Measurements from ENCODE around the gene PDE6B.

The PDE6B gene

GRCh38 chr4:683982-684622, 58.7 kb downstream of the PDE6B start:
- TF ChIP-seq, protein P1, sequence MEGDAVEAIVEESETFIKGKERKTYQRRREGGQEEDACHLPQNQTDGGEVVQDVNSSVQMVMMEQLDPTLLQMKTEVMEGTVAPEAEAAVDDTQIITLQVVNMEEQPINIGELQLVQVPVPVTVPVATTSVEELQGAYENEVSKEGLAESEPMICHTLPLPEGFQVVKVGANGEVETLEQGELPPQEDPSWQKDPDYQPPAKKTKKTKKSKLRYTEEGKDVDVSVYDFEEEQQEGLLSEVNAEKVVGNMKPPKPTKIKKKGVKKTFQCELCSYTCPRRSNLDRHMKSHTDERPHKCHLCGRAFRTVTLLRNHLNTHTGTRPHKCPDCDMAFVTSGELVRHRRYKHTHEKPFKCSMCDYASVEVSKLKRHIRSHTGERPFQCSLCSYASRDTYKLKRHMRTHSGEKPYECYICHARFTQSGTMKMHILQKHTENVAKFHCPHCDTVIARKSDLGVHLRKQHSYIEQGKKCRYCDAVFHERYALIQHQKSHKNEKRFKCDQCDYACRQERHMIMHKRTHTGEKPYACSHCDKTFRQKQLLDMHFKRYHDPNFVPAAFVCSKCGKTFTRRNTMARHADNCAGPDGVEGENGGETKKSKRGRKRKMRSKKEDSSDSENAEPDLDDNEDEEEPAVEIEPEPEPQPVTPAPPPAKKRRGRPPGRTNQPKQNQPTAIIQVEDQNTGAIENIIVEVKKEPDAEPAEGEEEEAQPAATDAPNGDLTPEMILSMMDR (IDR thresholded peaks at IDR 0.05; ENCODE audit: extremely low read depth, missing control alignments), result peak; percentile 82
- DNase-seq (ENCODE audit: low spot score), result peak; percentile 78

- TF ChIP-seq, protein P1 (IDR thresholded peaks at IDR 0.05; ENCODE audit: extremely low read depth, missing control alignments), result no peak
- no peak for DNase-seq (ENCODE audit: low spot score)
Observed at GRCh38 chr4:684623-685327, 59.4 kb downstream of the PDE6B start.

GRCh38 chr4:685679-686412, 60.5 kb downstream of the PDE6B start:
- TF ChIP-seq, protein P1 (IDR thresholded peaks at IDR 0.05; ENCODE audit: extremely low read depth, missing control alignments), result no peak
- no peak for DNase-seq (ENCODE audit: low spot score)

- TF ChIP-seq, protein P1 (IDR thresholded peaks at IDR 0.05; ENCODE audit: extremely low read depth, missing control alignments), result no peak
- no peak for DNase-seq (ENCODE audit: low spot score)
Observed at GRCh38 chr4:686413-687040, 61.2 kb downstream of the PDE6B start.

DNA sequence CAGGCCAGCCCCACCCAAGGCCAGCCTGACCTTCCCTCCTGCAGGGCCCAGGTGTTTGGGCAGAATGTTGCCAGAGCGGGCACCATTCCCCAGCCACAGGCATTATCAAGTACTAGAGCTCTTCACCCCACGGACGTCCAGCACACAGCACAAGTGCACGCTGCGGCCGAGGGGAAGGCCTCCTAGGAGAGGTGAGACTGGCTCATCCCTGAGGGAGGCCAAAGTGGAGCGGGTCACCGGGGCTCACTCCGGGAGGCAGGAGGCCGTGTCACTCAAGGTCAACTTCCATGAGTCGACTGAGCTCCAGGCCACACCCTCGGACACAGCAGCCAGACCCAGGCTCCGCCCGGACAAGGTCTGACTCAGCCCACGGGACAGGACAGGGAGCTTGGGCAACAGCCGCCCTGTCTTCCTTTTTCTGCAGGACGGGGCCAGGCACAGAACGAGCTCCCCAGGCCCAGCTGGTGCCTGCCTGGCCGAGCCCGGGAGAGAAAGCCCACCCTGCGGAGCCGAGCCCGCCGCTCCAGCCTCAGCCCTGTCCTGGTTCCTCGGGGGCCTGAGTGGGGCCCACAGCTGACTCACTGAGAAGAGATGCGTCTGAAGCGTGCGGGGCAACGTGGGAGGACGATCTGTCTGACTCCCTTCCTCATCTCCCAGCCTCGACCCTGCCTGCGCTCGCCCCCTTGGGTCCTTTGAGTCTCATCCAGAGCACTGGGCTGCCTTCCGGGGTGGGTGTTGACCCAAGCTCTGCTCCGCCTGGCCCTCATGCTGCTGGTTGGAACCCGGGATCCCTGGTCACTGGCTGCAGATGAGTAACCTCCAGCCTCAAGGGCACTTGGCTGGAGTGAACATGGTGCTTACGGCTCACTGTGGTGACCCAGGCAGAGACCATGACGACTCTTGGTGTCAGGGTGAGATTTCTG, 61.9 kb downstream of the PDE6B start:
- DNase-seq (ENCODE audit: low spot score), result no peak
- TF ChIP-seq, protein P1 (IDR thresholded peaks at IDR 0.05; ENCODE audit: extremely low read depth, missing control alignments), result no peak

- TF ChIP-seq, protein P1 (IDR thresholded peaks at IDR 0.05; ENCODE audit: extremely low read depth, missing control alignments), result no peak
- DNase-seq (ENCODE audit: low spot score), result no peak
Observed at GRCh38 chr4:687971-688853, 62.8 kb downstream of the PDE6B start.

Measured in GM20000 (cell line).